NCI-H2171 (cell line): ENCODE data around the gene TREX2.

ENCODE experiments used
- DNase-seq: peaks from one replicate; lab custom pipeline; 2025; lab: John Stamatoyannopoulos, UW

TREX2 gene

GRCh38 chrX:153433781-153434285 lies 12.0 kb downstream of the TREX2 start:
- DNase-seq: no peak

- DNase-seq: no peak
Measured at GRCh38 chrX:153433161-153433680, 12.6 kb downstream of the TREX2 start.

- DNase-seq: no peak
Measured at GRCh38 chrX:153430796-153431195, 15.1 kb downstream of the TREX2 start.

- no peak for DNase-seq
Measured at GRCh38 chrX:153426204-153426603, 19.7 kb downstream of the TREX2 start.

GRCh38 chrX:153423652-153424051 lies 22.2 kb downstream of the TREX2 start:
- no peak for DNase-seq

- DNase-seq: no peak
Measured at GRCh38 chrX:153421856-153422255, 24.0 kb downstream of the TREX2 start.

GRCh38 chrX:153420851-153421599 lies 24.8 kb downstream of the TREX2 start:
- no peak for DNase-seq

GRCh38 chrX:153417637-153418036 lies 28.2 kb downstream of the TREX2 start:
- DNase-seq: no peak

- peak; percentile 69 for DNase-seq
Measured at GRCh38 chrX:153416781-153417450, 28.9 kb downstream of the TREX2 start.

- no peak for DNase-seq
Measured at GRCh38 chrX:153414856-153415510, 30.9 kb downstream of the TREX2 start.

- DNase-seq: no peak
Measured at GRCh38 chrX:153413731-153414130, 32.1 kb downstream of the TREX2 start.

- DNase-seq: no peak
Measured at GRCh38 chrX:153412746-153413720, 32.8 kb downstream of the TREX2 start.

GRCh38 chrX:153411988-153412574 lies 33.8 kb downstream of the TREX2 start:
- DNase-seq: no peak

- DNase-seq: no peak
Measured at GRCh38 chrX:153411255-153411987, 34.4 kb downstream of the TREX2 start, which contains the start of gene ZFP92. Gene ZFP92 (plus strand): TSS chrX:153411472. CDS start chrX:153418323, 6,851 bp downstream.

- no peak for DNase-seq
Measured at GRCh38 chrX:153410888-153411254, 35.0 kb downstream of the TREX2 start.

GRCh38 chrX:153410373-153410772 lies 35.5 kb downstream of the TREX2 start:
- DNase-seq: no peak

- no peak for DNase-seq
Measured at GRCh38 chrX:153409414-153410101, 36.3 kb downstream of the TREX2 start.

- no peak for DNase-seq
Measured at GRCh38 chrX:153408871-153409351, 36.9 kb downstream of the TREX2 start.

GRCh38 chrX:153408221-153408721 lies 37.6 kb downstream of the TREX2 start:
- no peak for DNase-seq
